ENCODE data around the gene SMARCD3. TPM values are rescaled to one million over a fixed set of nuclear protein-coding genes. Genes with fewer than 3 reads are reported as not detected.

Gene SMARCD3
- total RNA-seq, 1 experiment from 2014 or later: 30.3 TPM

DNA sequence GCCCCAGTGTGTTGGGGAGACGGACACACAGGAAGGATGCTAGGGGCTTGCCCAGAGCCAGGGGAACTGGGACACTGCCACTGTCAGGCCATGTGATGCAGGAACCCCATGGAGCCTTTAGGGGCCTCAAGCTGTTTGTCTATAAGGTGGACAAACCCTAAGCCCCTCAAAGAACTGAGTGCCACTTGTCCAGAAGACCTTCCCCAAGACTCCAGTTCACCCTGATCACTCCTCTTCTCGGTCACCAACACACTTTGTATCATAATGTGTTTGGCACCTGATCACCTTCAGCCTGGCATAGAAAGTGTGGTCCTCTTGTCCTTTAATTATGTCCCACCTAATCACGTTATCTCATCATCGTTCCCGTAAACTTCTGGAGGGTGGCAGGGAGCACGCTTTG lies 38.9 kb downstream of the SMARCD3 start (continued):
- TF ChIP-seq ELF1 (IDR thresholded peaks at IDR 0.05; ENCODE audit: borderline replicate concordance, low read depth) (no peak), ZNF274 (IDR thresholded peaks at IDR 0.05; ENCODE audit: low read depth, low read length) (no peak), YY1 (IDR thresholded peaks at IDR 0.05; ENCODE audit: extremely low read depth, insufficient replicate concordance, low read depth, low read length) (no peak), EZH2phosphoT487 (IDR thresholded peaks at IDR 0.05; ENCODE audit: borderline replicate concordance) (no peak)

DNA sequence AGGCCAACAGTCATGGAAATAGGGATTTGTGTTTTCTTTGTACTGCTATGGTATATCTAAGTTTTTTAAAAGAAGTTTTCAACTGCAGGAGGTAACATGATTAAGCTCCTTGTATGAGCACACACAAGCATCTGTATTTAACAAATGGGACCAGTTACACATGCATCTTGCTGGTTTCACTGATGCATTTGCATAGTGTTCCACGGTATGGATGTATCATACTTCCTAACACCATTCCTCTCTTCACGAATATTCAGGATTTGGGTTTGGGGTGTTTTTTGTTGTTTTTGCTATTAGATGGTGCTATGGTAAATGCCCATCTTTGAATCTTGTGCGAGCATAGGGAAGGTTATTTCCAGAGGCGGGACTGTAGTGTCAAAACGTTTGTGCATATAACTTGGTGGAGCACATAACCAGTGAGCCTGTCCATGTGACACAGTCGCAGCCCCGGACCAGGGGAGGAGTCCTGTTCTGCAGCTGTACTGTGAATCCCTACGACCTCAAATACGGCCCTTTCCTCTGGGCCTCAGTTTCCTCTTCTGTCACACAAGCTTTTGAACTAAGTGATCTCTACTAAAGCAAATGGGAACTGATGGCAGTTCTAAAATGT lies 40.1 kb downstream of the SMARCD3 start:
- Histone ChIP-seq H3K4me3 (replicated peaks in 1 of 2; ENCODE audit: low read depth in 1 of 2, low read length in 2 of 2) (no peak overlapping the region), H3K4me2 (ENCODE audit: low read length) (no peak overlapping the region), H3K4me1 (ENCODE audit: control insufficient read depth in 1 of 2, insufficient read depth in 2 of 2, low read length in 2 of 2) (no peaks in the 10 kb centered on the region), H4K20me1 (ENCODE audit: insufficient read depth) (no peaks in the 10 kb centered on the region), H3K27me3 (ENCODE audit: insufficient read depth, low read length) (no peaks in the 10 kb centered on the region), H3K9ac (ENCODE audit: low read length) (no peak overlapping the region), H3K9me2 (ENCODE audit: insufficient read depth) (no peaks in the 10 kb centered on the region), H3K79me2 (ENCODE audit: insufficient read depth, low read length) (no peaks in the 10 kb centered on the region), H3K36me3 (ENCODE audit: control insufficient read depth in 1 of 2, insufficient read depth in 2 of 2, low read length in 2 of 2) (peaks cover 0 to 11% of the 10 kb centered on the region in 2 experiments; a peak in 2 of 4 replicates), H3K9me3 (ENCODE audit: control insufficient read depth in 1 of 2, insufficient read depth in 1 of 2, low read depth in 1 of 2, low read length in 2 of 2) (no peaks in the 10 kb centered on the region), H2AFZ (ENCODE audit: low read depth, low read length, poor library complexity, severe bottlenecking) (no peak overlapping the region), H3K27ac (ENCODE audit: low read depth, low read length) (no peak overlapping the region)
- intact Hi-C loops (cut with micrococcal nuclease): no loop called here
- RAD21 ChIA-PET (ENCODE audit: low non-redundant PET in 1 of 2, low total read pairs in 2 of 2, uncharacterized antibody in 2 of 2, unreplicated experiment in 2 of 2): no interaction called here
- CTCF ChIA-PET: no interaction called here
- POLR2A ChIA-PET: no interaction called here
- TF ChIP-seq, protein P1, sequence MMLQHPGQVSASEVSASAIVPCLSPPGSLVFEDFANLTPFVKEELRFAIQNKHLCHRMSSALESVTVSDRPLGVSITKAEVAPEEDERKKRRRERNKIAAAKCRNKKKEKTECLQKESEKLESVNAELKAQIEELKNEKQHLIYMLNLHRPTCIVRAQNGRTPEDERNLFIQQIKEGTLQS (IDR thresholded peaks at IDR 0.05): no peak
- TF ChIP-seq RAD21 (IDR thresholded peaks at IDR 0.05; ENCODE audit: low read depth): no peak
- TF ChIP-seq, protein P2, sequence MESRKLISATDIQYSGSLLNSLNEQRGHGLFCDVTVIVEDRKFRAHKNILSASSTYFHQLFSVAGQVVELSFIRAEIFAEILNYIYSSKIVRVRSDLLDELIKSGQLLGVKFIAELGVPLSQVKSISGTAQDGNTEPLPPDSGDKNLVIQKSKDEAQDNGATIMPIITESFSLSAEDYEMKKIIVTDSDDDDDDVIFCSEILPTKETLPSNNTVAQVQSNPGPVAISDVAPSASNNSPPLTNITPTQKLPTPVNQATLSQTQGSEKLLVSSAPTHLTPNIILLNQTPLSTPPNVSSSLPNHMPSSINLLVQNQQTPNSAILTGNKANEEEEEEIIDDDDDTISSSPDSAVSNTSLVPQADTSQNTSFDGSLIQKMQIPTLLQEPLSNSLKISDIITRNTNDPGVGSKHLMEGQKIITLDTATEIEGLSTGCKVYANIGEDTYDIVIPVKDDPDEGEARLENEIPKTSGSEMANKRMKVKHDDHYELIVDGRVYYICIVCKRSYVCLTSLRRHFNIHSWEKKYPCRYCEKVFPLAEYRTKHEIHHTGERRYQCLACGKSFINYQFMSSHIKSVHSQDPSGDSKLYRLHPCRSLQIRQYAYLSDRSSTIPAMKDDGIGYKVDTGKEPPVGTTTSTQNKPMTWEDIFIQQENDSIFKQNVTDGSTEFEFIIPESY (IDR thresholded peaks at IDR 0.05; ENCODE audit: extremely low read depth, insufficient replicate concordance, low read length): no peak
- TF ChIP-seq EZH2 (IDR thresholded peaks at IDR 0.05): no peak
- no peak for TF ChIP-seq JUND (IDR thresholded peaks at IDR 0.05)
- TF ChIP-seq TCF7L2 (IDR thresholded peaks at IDR 0.05; ENCODE audit: borderline replicate concordance, extremely low read depth, insufficient read depth, insufficient read length): no peak
- TF ChIP-seq CEBPB (IDR thresholded peaks at IDR 0.05; ENCODE audit: low read depth): no peak
- TF ChIP-seq FOSL1 (IDR thresholded peaks at IDR 0.05; ENCODE audit: low read depth): no peak
- no peak for TF ChIP-seq EGR1 (IDR thresholded peaks at IDR 0.05; ENCODE audit: low read depth)
- TF ChIP-seq, protein P3, sequence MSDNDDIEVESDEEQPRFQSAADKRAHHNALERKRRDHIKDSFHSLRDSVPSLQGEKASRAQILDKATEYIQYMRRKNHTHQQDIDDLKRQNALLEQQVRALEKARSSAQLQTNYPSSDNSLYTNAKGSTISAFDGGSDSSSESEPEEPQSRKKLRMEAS (IDR thresholded peaks at IDR 0.05): no peak
- TF ChIP-seq YY1 (IDR thresholded peaks at IDR 0.05; ENCODE audit: extremely low read depth, insufficient replicate concordance, low read depth, low read length): no peak
- TF ChIP-seq ZFX (IDR thresholded peaks at IDR 0.05): no peak
- no peak for TF ChIP-seq ZNF274 (IDR thresholded peaks at IDR 0.05; ENCODE audit: low read depth, low read length)
- TF ChIP-seq, protein P4, sequence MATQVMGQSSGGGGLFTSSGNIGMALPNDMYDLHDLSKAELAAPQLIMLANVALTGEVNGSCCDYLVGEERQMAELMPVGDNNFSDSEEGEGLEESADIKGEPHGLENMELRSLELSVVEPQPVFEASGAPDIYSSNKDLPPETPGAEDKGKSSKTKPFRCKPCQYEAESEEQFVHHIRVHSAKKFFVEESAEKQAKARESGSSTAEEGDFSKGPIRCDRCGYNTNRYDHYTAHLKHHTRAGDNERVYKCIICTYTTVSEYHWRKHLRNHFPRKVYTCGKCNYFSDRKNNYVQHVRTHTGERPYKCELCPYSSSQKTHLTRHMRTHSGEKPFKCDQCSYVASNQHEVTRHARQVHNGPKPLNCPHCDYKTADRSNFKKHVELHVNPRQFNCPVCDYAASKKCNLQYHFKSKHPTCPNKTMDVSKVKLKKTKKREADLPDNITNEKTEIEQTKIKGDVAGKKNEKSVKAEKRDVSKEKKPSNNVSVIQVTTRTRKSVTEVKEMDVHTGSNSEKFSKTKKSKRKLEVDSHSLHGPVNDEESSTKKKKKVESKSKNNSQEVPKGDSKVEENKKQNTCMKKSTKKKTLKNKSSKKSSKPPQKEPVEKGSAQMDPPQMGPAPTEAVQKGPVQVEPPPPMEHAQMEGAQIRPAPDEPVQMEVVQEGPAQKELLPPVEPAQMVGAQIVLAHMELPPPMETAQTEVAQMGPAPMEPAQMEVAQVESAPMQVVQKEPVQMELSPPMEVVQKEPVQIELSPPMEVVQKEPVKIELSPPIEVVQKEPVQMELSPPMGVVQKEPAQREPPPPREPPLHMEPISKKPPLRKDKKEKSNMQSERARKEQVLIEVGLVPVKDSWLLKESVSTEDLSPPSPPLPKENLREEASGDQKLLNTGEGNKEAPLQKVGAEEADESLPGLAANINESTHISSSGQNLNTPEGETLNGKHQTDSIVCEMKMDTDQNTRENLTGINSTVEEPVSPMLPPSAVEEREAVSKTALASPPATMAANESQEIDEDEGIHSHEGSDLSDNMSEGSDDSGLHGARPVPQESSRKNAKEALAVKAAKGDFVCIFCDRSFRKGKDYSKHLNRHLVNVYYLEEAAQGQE (IDR thresholded peaks at IDR 0.05; ENCODE audit: low read depth): no peak
- TF ChIP-seq EZH2phosphoT487 (IDR thresholded peaks at IDR 0.05; ENCODE audit: borderline replicate concordance): no peak
- BruUV-seq (replicated peaks): no TSS peak
- ATAC-seq (no peak), DNase-seq (ENCODE audit: low read depth, low spot score) (no peak)
